AG09319 (cell line): ENCODE data around the gene IFFO2.
"Not testable (repeated sequence)": the region's sequence is repeated elsewhere in the genome, so short reads cannot be mapped to it uniquely, and the experiment has no call there.

Experiments
- DNase-seq: peaks from one replicate; pipeline ENCODE4 v3.0.0-alpha.2; 2010; ENCODE audit warnings: low read depth; ENCODE audit errors: extremely low read depth
- TF ChIP-seq, protein P1 (sequence below): IDR thresholded peaks from 2 replicates; pipeline ENCODE4 v1.5.1; 2011; ENCODE audit warnings: low read depth, mild to moderate bottlenecking, inconsistent platforms, low read length, moderate library complexity

IFFO2 gene

DNA sequence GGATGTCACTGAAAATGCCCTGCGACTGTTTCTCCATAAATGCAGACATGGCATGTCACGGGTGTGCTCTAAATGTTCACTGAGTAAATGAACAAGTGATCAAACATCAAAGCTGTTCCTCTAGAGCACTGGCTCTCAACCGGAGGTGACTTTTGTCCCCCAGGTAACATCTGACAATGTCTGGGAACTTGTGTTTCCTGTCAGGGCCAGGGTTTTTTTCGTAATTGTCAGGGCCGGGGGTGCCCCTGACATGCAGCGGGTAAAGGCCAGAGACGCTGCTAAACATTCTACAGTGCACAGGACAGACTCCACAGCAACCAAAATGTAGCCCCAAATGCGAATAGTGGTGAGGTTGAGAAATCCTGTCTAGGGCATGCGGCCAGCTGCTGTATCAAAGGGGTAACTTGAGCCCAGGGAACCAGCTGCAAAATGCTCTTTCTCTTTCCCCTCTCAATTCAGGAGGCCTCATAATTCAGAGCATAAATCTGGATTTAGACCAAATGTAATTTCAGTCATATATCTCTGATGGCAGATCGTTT lies 56.1 kb downstream of the IFFO2 start:
- TF ChIP-seq, protein P1, sequence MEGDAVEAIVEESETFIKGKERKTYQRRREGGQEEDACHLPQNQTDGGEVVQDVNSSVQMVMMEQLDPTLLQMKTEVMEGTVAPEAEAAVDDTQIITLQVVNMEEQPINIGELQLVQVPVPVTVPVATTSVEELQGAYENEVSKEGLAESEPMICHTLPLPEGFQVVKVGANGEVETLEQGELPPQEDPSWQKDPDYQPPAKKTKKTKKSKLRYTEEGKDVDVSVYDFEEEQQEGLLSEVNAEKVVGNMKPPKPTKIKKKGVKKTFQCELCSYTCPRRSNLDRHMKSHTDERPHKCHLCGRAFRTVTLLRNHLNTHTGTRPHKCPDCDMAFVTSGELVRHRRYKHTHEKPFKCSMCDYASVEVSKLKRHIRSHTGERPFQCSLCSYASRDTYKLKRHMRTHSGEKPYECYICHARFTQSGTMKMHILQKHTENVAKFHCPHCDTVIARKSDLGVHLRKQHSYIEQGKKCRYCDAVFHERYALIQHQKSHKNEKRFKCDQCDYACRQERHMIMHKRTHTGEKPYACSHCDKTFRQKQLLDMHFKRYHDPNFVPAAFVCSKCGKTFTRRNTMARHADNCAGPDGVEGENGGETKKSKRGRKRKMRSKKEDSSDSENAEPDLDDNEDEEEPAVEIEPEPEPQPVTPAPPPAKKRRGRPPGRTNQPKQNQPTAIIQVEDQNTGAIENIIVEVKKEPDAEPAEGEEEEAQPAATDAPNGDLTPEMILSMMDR: no peak
- DNase-seq: no peak

DNA sequence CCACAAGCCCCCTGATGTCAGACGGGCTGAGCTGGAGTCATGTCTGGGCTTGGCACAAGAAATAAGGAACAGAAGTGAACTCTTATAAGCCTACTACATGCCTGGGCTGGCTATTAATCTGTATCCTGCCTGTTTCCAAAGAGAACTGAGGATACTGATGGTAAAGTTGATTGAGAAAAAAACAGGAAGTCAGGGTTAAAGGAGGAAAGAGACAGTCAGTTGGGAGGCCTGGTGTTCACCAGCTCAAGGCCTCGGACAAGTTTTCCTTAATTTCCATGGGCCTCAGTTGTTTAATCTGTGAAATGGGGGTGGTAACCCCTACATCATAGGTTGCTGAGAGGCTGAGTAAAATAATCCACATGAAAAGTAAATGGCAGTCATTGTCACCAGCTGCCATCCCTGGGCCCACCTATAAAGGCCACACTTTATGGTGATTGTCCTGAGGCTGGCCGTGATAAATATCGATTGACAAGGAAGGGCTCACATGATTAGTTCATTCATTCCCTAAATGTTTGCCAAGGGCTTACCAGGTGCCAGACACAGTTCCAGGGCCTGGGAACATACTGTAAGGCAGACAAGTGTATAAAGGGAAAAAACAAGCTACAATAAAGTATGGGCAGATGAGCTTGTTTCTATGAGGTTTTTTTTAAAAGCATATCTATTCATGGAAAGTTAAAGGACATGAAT lies 57.0 kb downstream of the IFFO2 start:
- TF ChIP-seq, protein P1: no peak
- no peak for DNase-seq

DNA sequence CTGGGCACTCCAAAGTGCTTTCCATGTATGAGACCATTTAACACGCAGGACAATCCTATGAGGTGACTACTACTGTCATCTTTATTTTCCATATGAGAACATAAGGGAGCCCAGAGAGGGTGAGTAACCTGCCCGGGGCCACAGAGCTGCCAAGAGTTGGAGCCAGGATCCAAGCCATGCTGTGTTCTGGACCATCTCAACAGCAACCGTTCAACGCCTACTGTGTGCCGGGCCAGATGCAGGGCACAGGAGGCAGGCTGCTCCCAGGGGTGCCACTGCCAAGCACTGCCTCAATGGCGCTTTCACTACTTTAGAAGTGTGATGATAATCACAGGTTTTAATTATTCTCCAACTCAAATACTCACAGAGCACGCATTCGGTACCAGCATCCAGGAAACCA lies 57.9 kb downstream of the IFFO2 start:
- TF ChIP-seq, protein P1: no peak
- no peak for DNase-seq

DNA sequence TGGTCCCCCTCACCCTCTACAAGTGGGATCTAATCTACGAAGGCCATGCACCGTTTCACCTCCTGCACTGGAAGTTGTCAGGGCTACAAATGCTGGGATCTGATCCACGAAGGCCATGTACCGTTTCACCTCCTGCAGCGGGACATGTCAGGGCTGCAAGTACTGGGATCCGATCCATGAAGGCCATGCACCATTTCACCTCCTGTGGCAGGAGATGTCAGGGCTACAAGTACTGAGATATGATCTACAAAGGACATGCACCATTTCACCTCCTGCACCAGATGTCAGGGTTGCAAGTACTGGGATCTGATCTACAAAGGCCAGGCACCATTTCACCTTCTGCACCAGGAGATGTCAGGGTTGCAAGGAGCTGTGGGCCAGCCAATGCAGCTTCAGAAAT lies 61.2 kb downstream of the IFFO2 start:
- no peak for DNase-seq
- TF ChIP-seq, protein P1: no peak

DNA sequence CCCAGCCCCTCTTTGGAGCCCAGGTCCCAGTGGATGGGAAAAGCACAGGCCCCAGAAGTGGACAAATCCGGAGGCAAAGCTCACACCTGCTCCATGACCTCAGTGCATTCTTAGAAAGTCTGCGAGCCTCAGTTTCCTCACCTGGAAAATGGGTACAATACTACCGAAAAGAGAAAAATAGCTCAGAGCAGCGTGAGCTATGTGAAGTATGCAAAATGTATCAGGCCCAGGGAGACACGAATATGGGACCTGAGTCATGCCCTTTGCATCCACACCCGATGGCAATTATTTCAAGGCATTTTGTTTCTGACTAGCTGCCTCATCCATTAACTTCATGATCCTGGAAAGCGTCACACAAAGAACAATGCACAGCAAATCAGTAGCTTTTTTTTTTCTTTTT lies 63.4 kb downstream of the IFFO2 start:
- no peak for DNase-seq
- TF ChIP-seq, protein P1: no peak

DNA sequence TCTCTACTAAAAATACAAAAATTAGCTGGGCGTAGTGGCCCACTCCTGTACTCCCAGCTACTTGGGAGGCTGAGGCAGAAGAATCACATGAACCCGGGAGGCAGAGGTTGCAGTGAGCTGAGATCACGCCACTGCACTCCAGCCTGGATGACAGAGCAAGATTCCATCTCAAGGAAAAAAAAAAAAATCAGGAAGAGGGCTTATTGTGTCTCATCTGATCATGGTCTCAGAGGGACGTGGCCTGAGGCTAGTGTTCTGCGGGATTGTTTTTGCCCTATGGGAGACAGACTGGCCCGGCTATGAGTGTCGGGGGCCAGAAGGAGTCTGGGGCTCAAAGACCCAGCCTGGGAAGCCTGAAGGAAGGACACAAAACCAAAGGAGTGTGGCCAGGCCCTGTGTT lies 64.6 kb downstream of the IFFO2 start:
- DNase-seq: not testable (repeated sequence)

DNA sequence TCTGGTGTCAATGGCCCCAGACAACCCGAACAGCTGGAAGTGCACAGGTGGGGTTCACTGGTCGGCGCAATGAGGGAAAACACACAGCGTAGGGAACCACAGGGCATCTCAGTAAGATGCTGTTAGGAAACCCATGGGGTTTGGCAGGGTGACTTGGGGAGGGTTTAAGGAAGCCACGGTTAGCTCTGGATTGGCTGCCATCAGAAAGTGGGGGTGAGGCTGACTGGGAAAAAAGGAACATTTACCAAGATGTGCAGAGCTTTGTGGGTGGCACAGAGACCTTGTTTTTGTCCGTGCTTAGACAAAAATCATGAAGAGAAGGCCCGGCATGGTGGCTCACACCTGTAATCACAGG lies 65.1 kb downstream of the IFFO2 start:
- DNase-seq: no peak
- TF ChIP-seq, protein P1: no peak
